ENCODE data around the gene CDH13.

The CDH13 gene

GRCh38 chr16:83470416-83470815 is 843.6 kb downstream of the CDH13 start:
- ATAC-seq (ENCODE audit: low read depth), result no peak
- H3K9me3 ChIP-seq (ENCODE audit: severe bottlenecking), result no peaks in the 10 kb centered on the region
- H3K4me3 ChIP-seq (ENCODE audit: severe bottlenecking), result no peak overlapping the region
- no peaks in the 10 kb centered on the region for H3K27me3 ChIP-seq (ENCODE audit: insufficient read depth, poor library complexity, severe bottlenecking)
- no peak for TF ChIP-seq CTCF (IDR thresholded peaks at IDR 0.05; ENCODE audit: poor library complexity, severe bottlenecking)
- H3K4me1 ChIP-seq (ENCODE audit: insufficient read depth, poor library complexity, severe bottlenecking), result no peaks in the 10 kb centered on the region
- no peak overlapping the region for H3K27ac ChIP-seq (ENCODE audit: poor library complexity, severe bottlenecking)
- H3K36me3 ChIP-seq (ENCODE audit: low read depth), result no peaks in the 10 kb centered on the region
- DNase-seq (ENCODE audit: low spot score), result no peak

- Histone ChIP-seq H3K4me3 (ENCODE audit: severe bottlenecking) (no peak overlapping the region), H3K27me3 (ENCODE audit: insufficient read depth, poor library complexity, severe bottlenecking) (no peaks in the 10 kb centered on the region), H3K4me1 (ENCODE audit: insufficient read depth, poor library complexity, severe bottlenecking) (no peaks in the 10 kb centered on the region), H3K9me3 (ENCODE audit: severe bottlenecking) (no peaks in the 10 kb centered on the region), H3K27ac (ENCODE audit: poor library complexity, severe bottlenecking) (no peak overlapping the region), H3K36me3 (ENCODE audit: low read depth) (no peaks in the 10 kb centered on the region)
- no peak; the same call in 2 of the 3 replicates for ATAC-seq (ENCODE audit: low read depth)
- no peak for DNase-seq (ENCODE audit: low spot score)
- TF ChIP-seq CTCF (IDR thresholded peaks at IDR 0.05; ENCODE audit: poor library complexity, severe bottlenecking), result no peak
Measured at GRCh38 chr16:83472776-83473501, 846.2 kb downstream of the CDH13 start.

GRCh38 chr16:83473926-83474650 is 847.3 kb downstream of the CDH13 start:
- Histone ChIP-seq H3K4me1 (ENCODE audit: insufficient read depth, poor library complexity, severe bottlenecking) (no peaks in the 10 kb centered on the region), H3K27me3 (ENCODE audit: insufficient read depth, poor library complexity, severe bottlenecking) (no peaks in the 10 kb centered on the region), H3K9me3 (ENCODE audit: severe bottlenecking) (no peaks in the 10 kb centered on the region), H3K36me3 (ENCODE audit: low read depth) (no peaks in the 10 kb centered on the region), H3K27ac (ENCODE audit: poor library complexity, severe bottlenecking) (no peak overlapping the region), H3K4me3 (ENCODE audit: severe bottlenecking) (no peak overlapping the region)
- no peak for TF ChIP-seq CTCF (IDR thresholded peaks at IDR 0.05; ENCODE audit: poor library complexity, severe bottlenecking)
- ATAC-seq (ENCODE audit: low read depth), result no peak
- DNase-seq (ENCODE audit: low spot score), result no peak

GRCh38 chr16:83475108-83475507 is 848.3 kb downstream of the CDH13 start:
- no peaks in the 10 kb centered on the region for H3K36me3 ChIP-seq (ENCODE audit: low read depth)
- no peaks in the 10 kb centered on the region for H3K27me3 ChIP-seq (ENCODE audit: insufficient read depth, poor library complexity, severe bottlenecking)
- TF ChIP-seq CTCF (IDR thresholded peaks at IDR 0.05; ENCODE audit: poor library complexity, severe bottlenecking), result no peak
- DNase-seq (ENCODE audit: low spot score) (no peak), ATAC-seq (ENCODE audit: low read depth) (no peak)
- H3K4me3 ChIP-seq (ENCODE audit: severe bottlenecking), result no peak overlapping the region
- no peak overlapping the region for H3K27ac ChIP-seq (ENCODE audit: poor library complexity, severe bottlenecking)
- no peaks in the 10 kb centered on the region for H3K4me1 ChIP-seq (ENCODE audit: insufficient read depth, poor library complexity, severe bottlenecking)
- no peaks in the 10 kb centered on the region for H3K9me3 ChIP-seq (ENCODE audit: severe bottlenecking)

- no peak for TF ChIP-seq CTCF (IDR thresholded peaks at IDR 0.05; ENCODE audit: poor library complexity, severe bottlenecking)
- Histone ChIP-seq H3K4me3 (ENCODE audit: severe bottlenecking) (no peak overlapping the region), H3K27me3 (ENCODE audit: insufficient read depth, poor library complexity, severe bottlenecking) (no peaks in the 10 kb centered on the region), H3K36me3 (ENCODE audit: low read depth) (no peaks in the 10 kb centered on the region), H3K27ac (ENCODE audit: poor library complexity, severe bottlenecking) (no peak overlapping the region), H3K4me1 (ENCODE audit: insufficient read depth, poor library complexity, severe bottlenecking) (no peaks in the 10 kb centered on the region), H3K9me3 (ENCODE audit: severe bottlenecking) (no peaks in the 10 kb centered on the region)
- ATAC-seq (ENCODE audit: low read depth), result no peak
- no peak for DNase-seq (ENCODE audit: low spot score)
Measured at GRCh38 chr16:83481589-83481988, 854.8 kb downstream of the CDH13 start.

Measured in RWPE2 (cell line).